SKM-1 treated with dmso at 0.1 percent for 144 hours (cell line): ENCODE results near the gene BYSL.
"Not testable (repeated sequence)": the region's sequence is repeated elsewhere in the genome, so short reads cannot be mapped to it uniquely, and the experiment has no call there.

Experiments
- DNase-seq: peaks from one replicate; lab custom pipeline; 2025; ENCODE audit not compliant: unreplicated experiment; lab: John Stamatoyannopoulos, UW

The BYSL gene

DNA sequence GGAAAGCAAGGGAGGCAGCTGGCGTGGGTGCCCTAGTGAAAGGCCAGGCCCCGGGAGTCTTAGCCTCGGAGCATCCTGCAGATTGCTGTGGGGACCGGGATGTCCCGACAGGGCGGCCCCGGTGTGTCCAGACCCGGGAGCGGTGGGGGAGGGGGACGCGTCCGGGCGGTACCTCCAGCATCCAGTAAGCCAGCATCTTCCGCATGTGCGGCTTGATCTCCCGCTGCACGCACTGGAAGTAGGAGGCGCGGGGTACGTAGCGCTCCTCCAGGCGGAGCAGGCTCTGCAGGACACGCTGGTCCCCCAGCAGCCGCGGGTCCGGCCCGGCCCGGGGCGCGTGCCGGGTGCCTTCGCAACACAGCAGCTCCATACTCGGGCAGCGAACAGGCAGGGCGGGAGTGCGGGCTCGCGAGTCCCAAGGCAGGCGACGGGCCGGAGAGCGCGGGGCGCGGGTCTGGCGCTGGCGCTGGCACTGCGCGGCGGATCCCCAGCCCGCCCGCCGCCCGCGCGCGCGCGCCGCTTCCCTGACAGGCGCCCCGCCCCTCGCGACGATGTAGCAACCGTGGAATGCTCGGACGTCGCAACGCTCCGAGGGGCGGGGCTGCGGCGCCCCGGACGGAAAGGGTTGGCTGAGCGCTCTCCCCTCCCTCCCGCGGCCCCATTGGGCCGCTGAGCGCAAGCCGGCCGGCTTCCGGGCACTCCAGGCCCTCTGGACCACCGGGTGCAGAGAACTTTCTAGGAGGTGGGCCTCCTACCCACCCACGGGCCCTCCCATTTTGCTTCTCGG is 20.2 kb downstream of the BYSL start, which contains the start of gene CCND3:
TSS of gene CCND3 (minus strand) at position 529 of the 787 bp plus-strand sequence. CDS start at position 370, 159 bp downstream.
- DNase-seq, result peak; percentile 94

DNA sequence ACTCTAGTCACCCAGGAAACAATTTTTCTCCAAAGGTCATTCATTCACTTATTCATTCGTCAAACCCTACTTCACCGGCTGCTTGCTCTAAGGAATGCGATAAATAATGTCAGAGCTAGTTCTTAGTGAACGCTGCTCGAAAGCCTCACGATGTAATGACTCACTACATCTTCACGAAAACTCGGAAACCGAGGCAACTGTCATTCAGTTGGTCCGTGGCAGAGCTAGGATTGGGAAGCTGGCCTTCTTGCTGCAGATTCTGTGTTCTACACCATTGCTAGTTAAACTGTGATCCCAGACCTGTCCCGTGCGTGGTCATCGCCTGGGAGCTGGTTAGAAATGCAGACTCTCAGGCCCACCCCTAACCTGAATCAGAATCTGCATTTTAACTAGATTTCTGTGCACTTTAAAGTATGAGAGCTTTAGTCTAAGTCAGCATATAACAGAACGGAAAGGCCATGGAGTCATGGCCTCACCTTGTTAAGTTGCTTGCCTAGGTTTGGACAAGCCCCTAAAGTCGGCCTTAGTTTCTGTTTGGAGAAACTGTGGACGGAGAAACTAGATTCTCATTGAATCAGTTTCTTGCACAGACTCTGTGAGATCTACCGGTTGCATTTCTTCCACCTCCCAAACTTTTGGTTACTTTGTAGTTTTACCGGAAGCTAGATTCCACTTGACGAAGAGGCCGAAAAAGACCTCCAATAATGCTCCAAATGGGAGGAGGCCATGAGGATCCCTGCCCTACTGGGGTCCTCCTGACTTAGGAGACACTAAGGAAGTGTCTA is 21.0 kb downstream of the BYSL start:
- no peak for DNase-seq

DNA sequence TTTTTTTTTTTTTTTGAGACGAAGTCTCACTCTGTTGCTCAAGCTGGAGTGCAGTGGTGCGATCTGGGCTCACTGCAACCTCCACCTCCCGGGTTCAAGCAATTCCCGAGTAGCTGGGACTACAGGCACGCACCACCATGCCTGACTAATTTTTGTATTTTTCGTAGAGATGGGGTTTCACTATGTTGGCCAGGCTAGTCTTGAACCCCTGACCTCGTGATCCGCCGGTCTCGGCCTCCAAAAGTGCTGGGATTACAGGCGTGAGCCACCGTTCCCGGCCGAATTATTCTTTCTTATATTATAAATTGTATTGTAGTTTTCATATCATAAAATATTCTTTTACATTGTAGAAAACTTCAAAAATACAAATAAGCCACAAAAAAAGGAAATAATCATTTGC is 21.6 kb downstream of the BYSL start:
- DNase-seq, result not testable (repeated sequence)

DNA sequence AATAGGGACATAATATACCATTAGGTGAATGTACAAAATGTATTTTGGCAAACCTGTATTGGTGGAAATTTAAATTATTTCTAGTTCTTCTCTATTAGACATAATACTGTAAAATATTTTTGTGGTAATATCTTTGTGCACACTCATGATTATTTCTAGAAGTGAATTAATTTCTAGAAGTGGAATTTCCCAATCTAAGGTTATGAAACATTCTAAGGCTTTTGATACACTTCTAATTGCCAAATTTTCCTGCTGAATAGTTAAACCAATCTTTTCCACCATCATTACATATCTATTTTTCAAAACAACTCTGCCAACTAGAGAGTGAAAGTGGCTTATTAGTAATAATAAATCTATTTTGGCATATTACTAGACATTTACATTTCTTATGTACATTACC is 22.2 kb downstream of the BYSL start:
- DNase-seq, result no peak

DNA sequence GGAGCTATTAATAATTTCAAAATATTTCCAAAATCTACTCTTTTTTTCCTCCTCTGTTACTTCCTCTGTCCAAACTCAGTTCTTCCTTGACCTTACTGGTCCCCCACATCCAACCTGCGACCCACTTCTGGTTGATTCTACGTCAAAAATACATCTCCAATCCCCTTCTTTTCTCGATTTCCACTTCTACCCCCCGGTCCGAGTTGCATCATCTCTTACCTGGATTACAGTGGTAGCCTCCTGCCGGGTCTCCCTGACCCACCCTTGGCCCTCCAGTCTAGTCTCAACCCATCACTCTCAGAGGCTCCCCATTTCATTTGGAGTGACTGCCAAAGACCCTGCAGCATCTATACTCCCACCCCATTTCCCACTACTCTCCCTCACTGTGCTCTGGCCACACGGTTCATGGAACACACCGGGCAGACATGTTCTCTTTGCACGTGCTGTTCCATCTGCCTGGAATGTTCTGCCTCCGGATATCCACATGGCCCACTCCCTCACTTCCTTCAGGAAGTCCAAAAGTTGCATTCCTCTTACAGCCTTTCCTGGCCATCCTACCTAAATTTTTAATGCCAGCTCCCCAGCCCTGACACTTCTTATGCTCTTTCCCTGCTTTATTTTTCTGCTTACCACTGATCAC is 26.4 kb downstream of the BYSL start:
- no peak for DNase-seq

DNA sequence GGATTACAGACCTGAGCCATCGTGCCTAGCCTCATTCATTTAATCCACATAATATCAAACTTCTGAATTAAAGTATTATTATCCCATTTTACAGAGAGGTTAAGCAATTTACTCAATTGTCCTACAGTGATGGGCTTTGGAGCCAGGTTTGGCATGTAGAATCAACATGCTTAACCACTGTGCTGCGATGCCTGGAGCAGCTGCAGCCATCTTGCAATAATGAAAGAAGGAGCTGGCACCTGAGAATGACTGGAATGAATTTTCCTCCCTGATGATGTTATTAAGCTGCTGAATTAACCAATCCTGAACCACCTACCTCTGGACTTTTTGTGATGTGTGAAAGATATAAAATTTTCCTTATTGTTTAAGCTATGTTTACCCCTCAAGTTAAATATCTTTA is 33.4 kb downstream of the BYSL start:
- no peak for DNase-seq

DNA sequence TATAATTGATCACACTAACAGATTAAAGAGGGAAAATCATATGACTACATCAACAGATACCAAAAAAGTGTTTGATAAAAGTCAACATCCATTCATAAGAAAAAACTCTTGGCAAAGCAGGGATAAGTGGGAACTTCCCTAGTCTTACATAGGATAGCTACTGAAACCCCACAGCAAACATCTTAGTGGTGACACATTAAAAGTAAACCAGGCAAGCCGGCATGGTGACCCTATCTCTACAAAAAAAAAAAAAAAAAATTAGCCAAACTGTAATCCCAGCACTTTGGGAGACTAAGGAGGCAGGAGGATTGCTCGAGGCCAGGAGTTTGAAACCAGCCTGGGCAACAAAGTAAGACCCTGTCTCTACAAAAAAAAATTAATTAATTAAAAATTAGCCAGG is 34.1 kb downstream of the BYSL start:
- DNase-seq, result no peak

DNA sequence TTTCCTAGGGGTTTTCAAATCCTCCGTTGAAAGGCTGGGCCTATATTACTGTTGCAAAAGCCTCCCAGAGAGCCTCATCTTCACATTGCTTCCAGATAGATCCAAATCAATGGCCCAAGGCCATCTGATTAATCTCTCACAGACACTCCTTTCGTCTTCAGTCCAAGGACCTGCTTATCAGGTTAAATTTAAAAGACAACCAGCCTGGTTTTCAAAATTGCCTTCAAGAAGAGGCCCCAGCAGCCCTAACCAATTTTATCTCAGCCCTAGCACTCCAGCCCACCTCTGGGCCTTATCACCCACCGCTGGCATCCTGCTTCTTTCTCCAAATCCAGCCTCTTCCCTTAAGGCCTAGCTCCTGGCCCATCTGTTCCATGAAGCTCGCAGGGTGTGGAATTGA is 35.8 kb downstream of the BYSL start:
- no peak for DNase-seq

DNA sequence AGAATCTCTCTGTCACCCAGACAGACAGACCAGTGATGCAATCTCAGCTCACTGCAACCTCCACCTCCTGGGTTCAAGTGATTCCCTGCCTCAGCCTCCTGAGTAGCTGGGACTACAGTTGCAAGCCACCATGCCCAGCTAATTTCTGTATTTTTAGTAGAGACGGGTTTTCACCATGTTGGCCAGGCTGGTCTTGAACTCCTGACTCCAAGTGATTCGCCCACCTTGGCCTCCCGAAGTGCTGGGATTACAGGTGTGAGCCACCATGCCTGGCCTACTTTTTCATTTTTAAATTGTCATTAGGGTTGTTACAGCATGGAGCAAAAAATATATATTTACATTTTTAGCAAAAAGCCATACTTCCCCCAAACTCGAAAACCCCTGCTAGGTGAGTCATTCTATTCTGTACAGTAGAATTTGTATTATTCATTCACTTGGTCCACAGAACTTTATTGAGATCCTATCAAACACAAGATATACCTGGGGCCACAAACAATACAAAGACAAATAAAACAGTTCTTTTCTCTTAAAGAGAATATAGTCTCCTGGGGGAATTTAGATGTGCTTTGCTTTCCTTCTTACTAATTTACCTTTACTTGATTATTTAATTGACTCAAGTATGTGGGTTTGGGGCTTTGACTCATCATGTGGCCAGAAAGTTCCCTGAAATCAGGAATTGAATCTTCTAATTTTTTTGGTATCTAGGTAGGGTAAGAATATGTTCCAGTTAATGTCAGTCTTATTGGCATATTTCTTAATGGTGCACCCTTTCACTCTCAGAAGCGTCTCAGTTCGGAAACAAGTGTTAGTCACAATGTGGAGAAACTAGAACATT is 36.9 kb downstream of the BYSL start:
- no peak for DNase-seq

DNA sequence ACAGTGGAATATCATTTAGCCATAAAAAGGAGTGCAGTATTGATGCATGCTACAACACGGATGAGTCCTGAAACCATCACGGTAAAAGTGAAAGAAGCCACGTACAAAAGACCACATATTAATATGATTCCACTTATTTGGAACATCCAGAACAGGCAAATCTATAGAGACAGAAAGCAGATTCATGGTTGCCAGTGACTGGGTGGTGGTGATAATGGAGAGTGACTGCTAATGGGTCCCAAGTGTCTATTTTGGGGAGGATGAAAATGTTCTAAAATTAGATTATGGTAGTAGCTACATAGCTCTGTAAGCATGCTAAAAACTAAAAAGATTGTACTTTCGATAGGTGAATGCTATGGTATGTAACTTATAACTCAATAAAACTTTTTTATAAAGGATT is 38.7 kb downstream of the BYSL start:
- DNase-seq, result no peak

DNA sequence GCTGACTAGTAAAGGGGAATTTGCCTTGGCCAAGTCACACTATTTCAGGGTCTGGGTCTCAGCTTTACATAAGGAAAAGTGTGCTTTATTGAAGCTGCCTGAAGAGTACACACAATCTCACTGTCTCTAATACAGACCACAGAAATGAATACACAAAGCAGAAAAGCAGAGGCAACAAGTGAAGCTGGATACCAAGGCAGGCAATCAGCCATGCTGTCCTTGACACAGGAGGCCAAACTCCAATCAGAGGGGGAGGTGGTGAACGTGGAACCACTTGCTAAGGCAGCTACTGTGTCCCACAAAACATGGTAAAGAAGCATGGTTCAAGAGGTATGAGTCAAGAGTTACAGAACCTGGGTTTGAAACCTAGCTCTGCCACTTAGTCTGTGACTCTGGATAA is 42.1 kb downstream of the BYSL start:
- DNase-seq, result no peak

DNA sequence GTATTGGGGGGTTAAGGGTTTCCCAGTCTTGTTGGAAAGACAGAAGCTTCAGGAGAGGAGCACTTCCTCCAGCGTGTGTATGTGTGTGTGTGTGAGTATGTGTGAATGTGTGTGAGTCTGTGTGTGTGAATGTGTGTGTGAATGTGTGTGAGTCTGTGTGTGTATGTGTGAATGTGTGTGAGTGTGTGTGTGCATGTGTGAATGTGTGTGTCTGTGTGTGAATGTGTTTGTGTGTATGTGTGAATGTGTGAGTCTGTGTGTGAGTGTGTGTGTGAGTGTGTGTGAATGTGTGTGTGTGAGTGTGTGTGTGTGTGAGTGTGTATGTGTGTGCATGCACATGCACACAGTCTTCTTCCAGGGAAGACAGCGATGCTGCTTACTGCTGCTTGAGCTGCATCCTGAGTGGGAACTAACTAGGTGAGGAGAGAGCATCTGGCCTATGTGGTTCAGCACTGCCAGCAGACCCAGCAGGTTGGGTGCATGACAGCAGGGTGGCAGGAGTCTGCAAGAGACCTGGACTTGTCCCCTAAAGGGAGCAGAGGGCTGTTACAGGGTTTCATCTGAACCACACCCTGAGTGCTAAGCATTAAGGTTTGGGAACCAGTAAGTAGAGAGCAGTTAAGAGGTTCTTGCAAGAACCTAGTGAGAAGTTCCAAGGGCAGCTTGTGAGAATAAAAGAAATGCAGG is 43.0 kb downstream of the BYSL start:
- DNase-seq, result no peak

DNA sequence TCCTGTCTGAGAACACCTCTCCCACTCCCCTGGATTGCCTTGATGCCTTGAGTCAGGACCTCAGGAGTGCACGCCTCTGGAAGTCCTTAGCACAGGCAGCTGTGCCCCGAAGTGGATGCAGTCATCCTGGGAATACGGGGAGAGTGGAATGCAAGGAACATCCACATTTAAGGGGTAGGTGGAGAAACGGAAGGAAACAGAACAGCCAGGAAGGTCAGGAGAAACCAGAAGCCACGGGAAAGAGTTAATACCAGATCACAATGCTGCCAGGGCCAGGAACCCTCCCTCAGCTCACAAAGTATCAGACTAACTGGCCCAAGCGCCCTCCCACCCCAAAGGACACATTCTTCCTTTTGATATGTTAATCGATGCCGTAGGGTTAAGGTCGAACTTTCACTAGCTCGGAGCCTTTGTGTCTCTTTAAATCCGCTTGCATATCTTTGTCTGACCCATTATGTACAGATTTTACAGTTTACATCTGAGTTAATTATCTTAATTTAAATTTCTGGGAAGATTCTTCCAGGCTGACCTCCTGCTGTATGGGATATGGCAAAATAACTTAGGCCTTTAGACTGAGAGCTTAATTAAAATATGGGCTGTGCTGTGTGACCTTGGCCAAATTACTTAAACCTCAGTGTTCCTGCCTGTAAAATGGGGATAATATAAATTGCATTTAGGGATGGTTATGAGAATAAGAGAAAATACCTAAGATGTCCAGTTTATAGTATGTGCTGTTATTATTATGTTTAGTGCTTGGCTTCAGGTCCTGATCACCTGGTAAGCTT is 44.3 kb downstream of the BYSL start:
- no peak for DNase-seq

DNA sequence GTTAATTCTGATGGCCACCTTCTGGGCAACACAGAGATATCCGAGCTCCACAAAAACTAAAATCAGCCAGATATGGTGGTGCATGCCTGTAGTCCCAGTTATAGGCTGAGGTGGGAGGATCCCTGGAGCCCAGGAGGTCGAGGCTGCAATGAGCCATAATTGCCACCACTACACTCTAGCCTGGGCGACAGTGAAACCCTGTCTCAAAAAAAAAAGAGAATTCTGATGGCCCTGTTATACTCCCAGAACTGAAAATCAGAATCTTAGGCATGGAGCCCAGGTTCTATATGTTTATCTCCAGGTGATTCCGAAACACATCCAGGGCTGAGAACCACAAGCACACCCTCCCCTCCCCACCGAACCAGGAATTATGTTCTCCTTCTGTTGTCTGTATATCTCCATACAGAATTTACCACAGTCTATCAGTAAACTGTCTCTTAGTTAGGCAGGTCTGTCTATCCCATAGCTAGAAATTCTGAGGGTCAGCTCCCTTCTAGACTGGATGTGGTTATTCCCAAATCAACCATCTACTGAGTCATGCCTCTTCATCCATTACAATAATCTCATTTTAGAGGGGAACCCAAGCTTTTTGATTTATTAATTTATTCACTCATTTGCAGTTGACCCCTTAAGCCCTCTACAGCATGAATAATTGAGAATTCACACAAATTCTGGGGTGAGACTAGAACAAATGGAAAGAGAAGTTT is 45.1 kb downstream of the BYSL start:
- DNase-seq, result no peak

DNA sequence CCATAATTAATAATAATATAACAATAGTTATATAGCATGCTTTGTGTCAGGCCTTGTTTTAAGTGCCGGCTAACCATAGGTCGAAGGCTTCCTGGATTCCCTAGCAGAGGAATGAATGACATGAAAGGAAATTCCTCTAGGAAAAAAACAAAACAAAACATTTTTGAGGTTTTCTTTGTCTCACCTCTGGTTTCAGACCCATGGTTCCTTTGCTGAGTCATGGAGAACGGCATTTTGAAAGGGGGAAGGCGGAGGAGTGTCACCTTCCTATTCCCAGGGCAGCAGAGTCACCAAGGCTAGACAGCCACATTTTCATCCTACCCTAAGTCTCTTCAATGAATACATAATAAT is 45.6 kb downstream of the BYSL start:
- DNase-seq, result no peak

DNA sequence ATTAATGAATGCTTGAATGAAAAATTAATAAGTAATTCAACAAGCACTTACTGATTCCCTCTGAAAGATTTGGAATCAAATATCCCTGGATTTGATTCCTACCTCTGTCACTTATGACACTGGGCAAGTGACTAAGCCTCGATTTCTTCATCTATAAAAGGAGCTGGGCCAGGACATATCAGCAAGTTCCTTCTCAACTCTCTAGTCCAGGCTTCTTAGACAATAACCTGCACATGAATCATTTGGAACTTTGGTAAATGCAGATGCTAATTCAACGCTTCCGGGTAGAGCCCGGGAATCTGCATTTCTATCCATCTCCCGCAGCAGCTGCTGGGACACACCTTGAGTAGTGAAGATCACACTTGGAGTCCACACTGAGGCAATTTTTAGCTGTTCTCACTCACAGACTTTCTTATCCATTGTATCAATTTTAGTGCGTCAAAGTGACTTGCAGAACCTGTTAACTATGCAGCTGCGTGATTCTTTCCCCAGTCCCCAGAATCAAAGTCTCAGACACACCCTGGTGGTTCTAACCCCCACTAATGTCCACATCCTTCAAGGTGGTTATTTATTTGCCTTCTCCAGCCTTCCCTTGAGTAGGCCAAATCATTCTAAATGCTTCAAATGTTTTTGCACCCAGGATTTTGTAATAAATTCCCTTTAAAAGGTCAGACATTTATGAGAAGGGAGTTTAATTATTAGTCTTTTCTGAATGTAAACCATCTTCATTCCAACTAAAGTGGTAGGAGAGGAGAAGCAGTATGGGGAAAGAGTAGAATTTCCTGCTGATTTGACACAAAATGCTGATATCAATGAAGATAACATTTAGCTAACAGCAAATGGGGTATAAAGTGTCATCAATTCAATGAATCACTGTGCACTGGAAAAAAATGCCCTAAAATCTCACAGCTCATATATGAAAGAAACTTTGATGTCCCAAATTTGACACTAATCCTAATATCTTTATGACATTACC is 46.3 kb downstream of the BYSL start:
- DNase-seq, result no peak

DNA sequence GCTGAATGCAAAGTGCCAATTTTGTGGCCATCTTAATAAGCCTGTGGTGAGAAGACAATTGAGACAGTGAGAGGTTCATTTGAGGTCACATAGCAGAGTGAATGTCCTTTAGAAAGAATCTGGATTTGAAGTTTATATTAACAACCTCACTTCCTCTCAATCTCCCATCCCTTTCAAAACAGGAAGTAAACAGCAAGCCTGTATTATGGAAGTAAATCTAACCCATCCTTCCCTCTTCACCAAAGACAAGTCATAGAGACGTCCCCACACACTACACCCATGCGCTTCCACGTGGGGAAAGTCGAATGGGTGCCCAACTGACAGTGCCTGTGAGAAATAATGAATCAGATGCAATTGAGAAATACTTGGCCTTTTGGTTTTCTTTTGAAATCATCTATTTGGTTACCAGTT is 49.1 kb downstream of the BYSL start:
- DNase-seq, result peak; percentile 71

DNA sequence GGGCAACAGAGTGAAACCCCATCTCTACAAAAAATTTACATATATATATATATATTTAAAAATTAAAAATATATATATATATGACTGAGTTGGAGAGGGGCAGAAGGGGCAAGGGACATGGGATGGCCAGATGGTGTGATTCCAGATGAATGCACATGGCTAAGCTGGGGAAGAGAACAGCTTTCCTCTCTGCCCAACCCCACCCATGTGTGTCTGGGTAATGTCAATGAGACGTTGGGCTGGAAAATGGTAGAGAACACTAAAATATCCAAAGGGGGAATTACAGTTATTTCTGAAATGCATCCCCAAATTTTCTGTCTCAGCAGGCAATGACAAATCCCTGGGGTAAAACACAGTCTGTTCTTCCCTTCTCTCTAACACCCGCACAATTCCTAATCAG is 51.5 kb downstream of the BYSL start:
- DNase-seq, result no peak
